Ascending aorta (tissue), 2 donors: Measurements from ENCODE around the gene EXOC4. TPM values are rescaled to one million over a fixed set of nuclear protein-coding genes. Genes with fewer than 3 reads are reported as not detected.
"Not testable (repeated sequence)": the region's sequence is repeated elsewhere in the genome, so short reads cannot be mapped to it uniquely, and the experiment has no call there.

ENCODE experiments used
- DNase-seq, 2 donors: peaks; one replicate each; pipeline ENCODE4 v3.0.0-alpha.2; 2019; ENCODE audit warnings: low spot score in 2 of 2
- H3K27ac ChIP-seq, 2 donors: fragments of 200-600 bp; sonication (generic); one replicate each; pipeline ENCODE4 v1.5.1; 2016 to 2017; ENCODE audit warnings: mild to moderate bottlenecking in 1 of 2
- H3K27me3 ChIP-seq: fragments of 200-600 bp; sonication (generic); one replicate; pipeline ENCODE4 v1.5.1; 2017
- H3K36me3 ChIP-seq, 2 donors: fragments of 200-600 bp; sonication (generic); one replicate each; pipeline ENCODE4 v1.5.1; 2016
- H3K4me1 ChIP-seq, 2 donors: fragments of 200-600 bp; sonication (generic); one replicate each; pipeline ENCODE4 v1.5.1; 2016 to 2017; ENCODE audit warnings: mild to moderate bottlenecking in 1 of 2
- H3K4me3 ChIP-seq, 2 donors: fragments of 200-600 bp; sonication (generic); one replicate each; pipeline ENCODE4 v1.5.1; 2016 to 2017; ENCODE audit warnings: mild to moderate bottlenecking in 1 of 2
- H3K9me3 ChIP-seq, 2 donors: fragments of 200-600 bp; sonication (generic); one replicate each; pipeline ENCODE4 v1.5.1; 2016
- CTCF ChIP-seq, 3 experiments: fragments of 200-600 bp in 2 of 3; fragments of 450-650 bp in 1 of 3; sonication (generic) in 2 of 3; IDR thresholded peaks; one replicate each; pipeline ENCODE4 v1.5.1; 2016 to 2019; ENCODE audit warnings: antibody characterized with exemption in 3 of 3, mild to moderate bottlenecking in 1 of 3, moderate library complexity in 1 of 3
- intact Hi-C: fragments of 100-400 bp; cut with DNase I; formaldehyde crosslinking; loops from one replicate; pipeline ENCODE4 v1.15.1; 2023
- total RNA-seq: library from RNA; depleted of rRNA; stranded (reverse); fragments of >200 nt; gene quantifications from one replicate; pipeline ENCODE4 v1.1.0, GENCODE V29; 2016

EXOC4 gene
- total RNA-seq, 1 donor from 2014 or later: 27.1 TPM

- peaks cover 0 to 6% of the 10 kb centered on the region in 2 donors for H3K36me3 ChIP-seq
- intact Hi-C loops: no loop called here
- TF ChIP-seq CTCF (IDR thresholded peaks at IDR 0.05): no peak
- H3K27me3 ChIP-seq: no peaks in the 10 kb centered on the region
- no peaks in the 10 kb centered on the region for H3K9me3 ChIP-seq
- no peak overlapping the region for H3K4me3 ChIP-seq
- H3K27ac ChIP-seq: no peak overlapping the region
- no peaks in the 10 kb centered on the region for H3K4me1 ChIP-seq
- no peak for DNase-seq
These were observed 62.6 kb downstream of the EXOC4 start for GRCh38 chr7:133315332-133316040.

- intact Hi-C loops: no loop called here
These were observed 67.0 kb downstream of the EXOC4 start for GRCh38 chr7:133319842-133320241.

GRCh38 chr7:133320891-133321290 lies 68.0 kb downstream of the EXOC4 start:
- Histone ChIP-seq H3K9me3 (peaks cover 0 to 16% of the 10 kb centered on the region in 2 donors), H3K4me3 (no peak overlapping the region), H3K4me1 (no peaks in the 10 kb centered on the region), H3K27me3 (no peaks in the 10 kb centered on the region), H3K27ac (no peak overlapping the region), H3K36me3 (peaks cover 6 to 33% of the 10 kb centered on the region in 2 donors)
- no peak for TF ChIP-seq CTCF (IDR thresholded peaks at IDR 0.05)
- intact Hi-C loops: no loop called here
- DNase-seq: no peak

More at GRCh38 chr7:133319842-133320241, 67.0 kb downstream of the EXOC4 start:
- no peak for DNase-seq
- TF ChIP-seq CTCF (IDR thresholded peaks at IDR 0.05): no peak
- no peak overlapping the region for H3K4me3 ChIP-seq
- H3K9me3 ChIP-seq: peaks cover 0 to 6% of the 10 kb centered on the region in 2 donors
- H3K36me3 ChIP-seq: peaks cover 6 to 24% of the 10 kb centered on the region in 2 donors
- H3K27ac ChIP-seq: no peak overlapping the region
- H3K4me1 ChIP-seq: no peaks in the 10 kb centered on the region
- H3K27me3 ChIP-seq: no peaks in the 10 kb centered on the region

GRCh38 chr7:133321366-133321765 lies 68.5 kb downstream of the EXOC4 start:
- H3K27me3 ChIP-seq, intact Hi-C loops, H3K4me3 ChIP-seq, H3K4me1 ChIP-seq, H3K27ac ChIP-seq, DNase-seq: not testable (repeated sequence)
- H3K9me3 ChIP-seq: peaks cover 0 to 20% of the 10 kb centered on the region in 2 donors
- H3K36me3 ChIP-seq: peaks cover 6 to 36% of the 10 kb centered on the region in 2 donors

GRCh38 chr7:133326745-133327144 lies 73.9 kb downstream of the EXOC4 start:
- H3K27me3 ChIP-seq, DNase-seq, H3K4me3 ChIP-seq, intact Hi-C loops, H3K4me1 ChIP-seq, H3K27ac ChIP-seq: not testable (repeated sequence)
- Histone ChIP-seq H3K9me3 (peaks cover 0 to 26% of the 10 kb centered on the region in 2 donors), H3K36me3 (peaks cover 4 to 28% of the 10 kb centered on the region in 2 donors)

GRCh38 chr7:133328021-133328420 lies 75.1 kb downstream of the EXOC4 start:
- H3K9me3 ChIP-seq: peaks cover 0 to 20% of the 10 kb centered on the region in 2 donors
- H3K27ac ChIP-seq, H3K4me3 ChIP-seq, DNase-seq, intact Hi-C loops, H3K4me1 ChIP-seq, H3K27me3 ChIP-seq: not testable (repeated sequence)
- H3K36me3 ChIP-seq: peaks cover 4 to 21% of the 10 kb centered on the region in 2 donors

GRCh38 chr7:133330085-133330484 lies 77.2 kb downstream of the EXOC4 start:
- no peaks in the 10 kb centered on the region for H3K27me3 ChIP-seq
- peaks cover 4 to 20% of the 10 kb centered on the region in 2 donors for H3K36me3 ChIP-seq
- DNase-seq: no peak
- H3K4me1 ChIP-seq: no peaks in the 10 kb centered on the region
- H3K4me3 ChIP-seq: no peak overlapping the region
- no peak for TF ChIP-seq CTCF (IDR thresholded peaks at IDR 0.05)
- no peak overlapping the region for H3K27ac ChIP-seq
- intact Hi-C loops: no loop called here
- peaks cover 0 to 18% of the 10 kb centered on the region in 2 donors for H3K9me3 ChIP-seq
